ENCODE data around the gene XXYLT1. TPM values are rescaled to one million over a fixed set of nuclear protein-coding genes. Genes with fewer than 3 reads are reported as not detected.

XXYLT1 gene
- total RNA-seq, 1 donor from 2014 or later: 7.6 TPM

GRCh38 chr3:195081242-195081963, 189.6 kb downstream of the XXYLT1 start:
- no peak overlapping the region for H3K27ac Mint-ChIP-seq
- H3K4me1 Mint-ChIP-seq: peaks cover 31% of the 10 kb centered on the region
- TF ChIP-seq CTCF (IDR thresholded peaks at IDR 0.05): no peak
- no peaks in the 10 kb centered on the region for H3K27me3 Mint-ChIP-seq
- no peak for DNase-seq
- ChIA-PET CTCF (no interaction called here), POLR2A (no interaction called here)
- no peak for ATAC-seq (ENCODE audit: low read depth)
- H3K9me3 Mint-ChIP-seq: no peaks in the 10 kb centered on the region
- intact Hi-C loops (cut with micrococcal nuclease): no loop called here
- H3K4me3 Mint-ChIP-seq: no peak overlapping the region
- H3K36me3 Mint-ChIP-seq (ENCODE audit: low read depth): no peaks in the 10 kb centered on the region

- no peak for DNase-seq
- no peak for TF ChIP-seq CTCF (IDR thresholded peaks at IDR 0.05)
- no peak for ATAC-seq (ENCODE audit: low read depth)
- peaks cover 34% of the 10 kb centered on the region for H3K4me1 Mint-ChIP-seq
- no peak overlapping the region for H3K4me3 Mint-ChIP-seq
- intact Hi-C loops (cut with micrococcal nuclease): no loop called here
- no peaks in the 10 kb centered on the region for H3K27me3 Mint-ChIP-seq
- POLR2A ChIA-PET: no interaction called here
- H3K27ac Mint-ChIP-seq: no peak overlapping the region
- CTCF ChIA-PET: no interaction called here
- H3K36me3 Mint-ChIP-seq (ENCODE audit: low read depth): no peaks in the 10 kb centered on the region
- no peaks in the 10 kb centered on the region for H3K9me3 Mint-ChIP-seq
These were observed 190.3 kb downstream of the XXYLT1 start for GRCh38 chr3:195080571-195081151.

DNA sequence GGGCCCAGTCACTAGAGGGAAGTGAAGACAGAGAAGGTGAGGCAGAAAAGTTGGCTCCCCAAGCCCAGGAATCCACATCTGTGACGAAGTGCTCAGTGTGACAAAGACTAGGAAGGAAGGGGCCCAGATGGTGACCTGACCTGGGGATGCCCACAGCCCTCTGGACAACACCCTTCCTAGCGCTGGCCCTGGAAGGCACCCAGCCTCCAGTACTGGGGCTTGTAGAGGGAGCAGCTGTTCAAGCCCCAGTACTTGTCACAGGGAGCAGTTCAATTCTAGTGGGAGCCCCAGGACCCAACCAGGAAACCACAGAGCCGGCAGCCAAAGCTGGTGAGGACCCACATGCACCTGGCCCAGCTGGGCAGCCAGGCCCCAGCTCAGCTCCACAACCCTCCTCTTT, 190.8 kb downstream of the XXYLT1 start:
- DNase-seq: no peak
- H3K27me3 Mint-ChIP-seq: no peaks in the 10 kb centered on the region
- intact Hi-C loops (cut with micrococcal nuclease): no loop called here
- H3K4me1 Mint-ChIP-seq: peaks cover 34% of the 10 kb centered on the region
- ChIA-PET CTCF (no interaction called here), POLR2A (no interaction called here)
- no peak overlapping the region for H3K27ac Mint-ChIP-seq
- peak overlapping the region; percentile 12 for H3K4me3 Mint-ChIP-seq
- no peak for ATAC-seq (ENCODE audit: low read depth)
- no peaks in the 10 kb centered on the region for H3K9me3 Mint-ChIP-seq
- TF ChIP-seq CTCF (IDR thresholded peaks at IDR 0.05): no peak
- no peaks in the 10 kb centered on the region for H3K36me3 Mint-ChIP-seq (ENCODE audit: low read depth)

GRCh38 chr3:195079636-195080035, 191.3 kb downstream of the XXYLT1 start:
- H3K27ac Mint-ChIP-seq: peak overlapping the region; percentile 10
- ATAC-seq (ENCODE audit: low read depth) (no peak), DNase-seq (no peak)
- CTCF ChIA-PET: no interaction called here
- H3K36me3 Mint-ChIP-seq (ENCODE audit: low read depth): no peaks in the 10 kb centered on the region
- no peaks in the 10 kb centered on the region for H3K27me3 Mint-ChIP-seq
- peaks cover 34% of the 10 kb centered on the region for H3K4me1 Mint-ChIP-seq
- intact Hi-C loops (cut with micrococcal nuclease): no loop called here
- H3K9me3 Mint-ChIP-seq: no peaks in the 10 kb centered on the region
- no peak for TF ChIP-seq CTCF (IDR thresholded peaks at IDR 0.05)
- POLR2A ChIA-PET: no interaction called here
- peak overlapping the region; percentile 12 for H3K4me3 Mint-ChIP-seq

- H3K27ac Mint-ChIP-seq: no peak overlapping the region
- no peaks in the 10 kb centered on the region for H3K27me3 Mint-ChIP-seq
- H3K4me3 Mint-ChIP-seq: no peak overlapping the region
- ChIA-PET CTCF (no interaction called here), POLR2A (no interaction called here)
- DNase-seq (no peak), ATAC-seq (ENCODE audit: low read depth) (no peak)
- H3K36me3 Mint-ChIP-seq (ENCODE audit: low read depth): no peaks in the 10 kb centered on the region
- peaks cover 34% of the 10 kb centered on the region for H3K4me1 Mint-ChIP-seq
- H3K9me3 Mint-ChIP-seq: no peaks in the 10 kb centered on the region
- intact Hi-C loops (cut with micrococcal nuclease): no loop called here
- no peak for TF ChIP-seq CTCF (IDR thresholded peaks at IDR 0.05)
These were observed 192.0 kb downstream of the XXYLT1 start for GRCh38 chr3:195078891-195079440.

All from activated B cell treated with CpG ODN at 0.5 μM for 24 hours (primary cell).